ENCODE results near the gene RNU2-63P. TPM values are rescaled to one million over a fixed set of nuclear protein-coding genes. Genes with fewer than 3 reads are reported as not detected.
"Not testable (repeated sequence)": the region's sequence is repeated elsewhere in the genome, so short reads cannot be mapped to it uniquely, and the experiment has no call there.

Gene RNU2-63P
- not detected in 2 replicates for total RNA-seq

DNA sequence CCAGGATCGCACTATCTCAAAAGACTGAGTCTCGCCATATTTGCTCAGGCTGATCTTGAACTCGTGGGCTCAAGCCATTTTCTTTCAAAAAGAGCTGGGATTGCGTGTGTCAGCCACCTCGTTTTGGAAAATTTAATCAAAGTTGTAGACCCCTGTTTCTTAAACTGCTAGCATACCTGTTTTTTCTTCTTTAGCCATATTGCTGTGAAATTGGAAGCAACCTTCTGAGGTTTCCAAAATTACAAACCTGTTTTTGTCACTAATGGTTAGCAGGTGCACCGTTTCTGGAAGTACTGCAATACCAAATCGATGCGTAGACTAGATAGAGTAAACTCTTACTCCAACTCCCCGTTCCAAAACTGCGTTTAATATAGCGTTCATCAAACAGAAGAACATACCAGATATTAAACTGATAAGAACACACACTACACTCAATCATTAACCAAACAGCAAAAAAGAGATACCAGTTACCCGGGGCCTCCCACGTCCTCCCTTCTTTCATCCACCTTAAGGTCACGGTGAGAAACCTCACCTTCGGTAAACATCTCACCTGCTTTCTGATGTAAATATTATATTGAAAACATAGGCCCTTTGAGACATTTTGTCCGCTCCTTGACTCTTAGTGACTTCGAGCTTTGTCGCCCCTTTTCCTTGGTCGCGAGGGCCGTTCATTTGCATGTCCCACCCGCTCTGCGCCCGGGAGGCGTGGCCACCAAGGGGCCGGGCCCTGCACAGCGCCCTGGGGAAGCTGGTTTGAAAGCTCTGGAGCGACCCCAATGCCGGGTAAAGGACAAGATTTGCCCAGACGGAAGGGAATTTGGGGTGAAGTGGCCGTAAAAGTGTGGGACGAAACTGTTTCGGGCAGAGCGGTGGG is at the start of gene RNU2-63P:
Gene RNU2-63P, minus strand, starts transcription at position 462 of the 874 bp plus-strand sequence.
- peak; percentile 84 for DNase-seq (ENCODE audit: extremely low read depth, low read depth, low spot score)

DNA sequence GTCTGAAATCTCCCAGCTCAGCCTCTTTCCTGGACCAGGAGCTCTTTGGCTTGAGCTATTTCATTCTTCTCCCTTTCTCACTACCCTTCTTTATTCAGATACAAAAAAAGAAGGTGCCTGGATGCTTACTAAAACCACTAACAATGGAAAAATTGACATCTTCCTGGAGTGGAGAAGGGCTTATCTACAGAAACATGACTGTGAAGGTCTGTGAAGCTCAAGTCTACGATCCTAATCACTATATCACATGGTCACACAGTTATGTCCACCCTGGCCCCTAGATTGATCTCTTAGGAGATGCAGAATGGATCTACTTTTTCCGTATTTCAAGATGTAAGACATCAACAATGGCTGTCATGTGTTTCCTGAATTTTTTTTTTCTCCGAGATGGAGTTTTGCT is 44.9 kb upstream of the RNU2-63P start:
- no peak for DNase-seq (ENCODE audit: extremely low read depth, low read depth, low spot score)

DNA sequence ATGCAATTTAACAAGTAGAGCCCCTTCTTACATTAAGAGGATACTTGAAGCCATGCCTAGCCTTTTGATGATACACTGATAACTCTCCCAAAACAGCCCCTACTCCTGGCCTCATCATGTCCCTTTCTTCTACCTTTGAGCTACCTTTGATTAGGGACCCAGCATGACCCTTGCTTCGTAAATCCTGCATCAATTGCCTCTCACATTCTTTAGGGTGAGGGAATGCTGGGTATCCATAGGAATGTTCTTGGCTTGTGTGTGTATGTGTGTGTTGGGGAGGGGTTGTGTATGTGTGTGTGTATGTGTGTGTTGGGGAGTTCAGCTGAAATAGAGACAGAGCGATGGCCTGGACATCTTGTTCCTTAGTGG is 44.5 kb upstream of the RNU2-63P start:
- DNase-seq (ENCODE audit: extremely low read depth, low read depth, low spot score): no peak

DNA sequence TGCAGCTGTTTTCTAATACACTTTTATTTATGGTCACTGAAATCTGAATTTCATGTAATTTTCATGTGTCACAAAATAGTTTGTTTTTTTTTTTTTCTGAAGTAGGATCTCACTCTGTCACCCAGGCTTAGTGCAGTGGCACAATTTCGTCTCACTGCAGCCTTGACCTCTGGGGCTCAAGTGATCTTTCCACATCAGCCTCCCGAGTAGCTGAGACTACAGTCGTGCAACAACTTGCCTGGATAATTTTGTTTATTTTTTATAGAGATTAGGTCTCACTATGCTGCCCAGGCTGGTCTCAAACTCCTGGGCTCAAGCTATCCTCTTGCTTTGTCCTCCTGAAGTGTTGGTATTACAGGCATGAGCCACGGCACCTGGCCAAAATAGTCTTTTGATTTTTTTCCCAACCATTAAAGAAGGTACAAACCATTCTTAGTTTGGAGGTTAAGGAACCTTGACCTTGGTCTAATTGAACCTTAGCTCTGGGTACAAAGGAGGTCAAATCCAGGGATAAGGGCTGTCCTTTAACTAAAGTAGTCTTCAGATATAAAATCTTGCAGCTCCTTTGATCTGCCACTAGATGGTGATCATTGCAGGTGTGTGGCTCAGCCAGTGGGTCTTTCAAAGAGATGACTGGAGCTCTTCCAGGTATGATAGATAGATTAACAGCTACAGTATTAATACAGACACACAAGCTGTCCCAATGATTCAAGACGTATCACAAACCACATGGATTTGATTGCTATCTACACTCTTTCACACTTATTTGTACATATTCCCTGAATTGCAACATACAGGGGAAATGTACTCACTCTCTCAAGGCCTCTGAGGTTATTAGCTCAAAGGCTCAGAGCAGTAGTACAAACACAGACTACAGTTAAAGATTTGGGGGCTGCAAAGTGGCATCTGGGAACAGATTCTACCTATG is 43.9 kb upstream of the RNU2-63P start:
- no peak for DNase-seq (ENCODE audit: extremely low read depth, low read depth, low spot score)

DNA sequence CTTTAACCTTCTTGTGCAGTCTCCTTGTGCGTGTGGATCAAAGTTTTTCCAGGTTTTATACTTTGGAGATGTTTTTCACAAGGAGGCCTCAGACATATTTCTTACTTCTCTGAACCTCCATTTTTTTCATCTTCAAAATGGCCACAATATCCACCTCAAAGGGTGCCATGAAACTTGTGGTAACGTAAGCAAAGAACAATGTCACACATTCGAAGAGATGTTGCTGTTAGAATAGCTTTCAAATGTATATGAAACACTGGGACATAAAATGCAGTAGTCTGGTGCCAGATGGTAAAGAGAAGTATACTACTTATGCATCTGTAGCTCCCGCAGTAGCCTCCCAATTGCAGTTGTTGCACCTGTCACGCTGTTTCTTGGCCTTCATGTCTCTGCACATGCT is 41.8 kb upstream of the RNU2-63P start:
- DNase-seq (ENCODE audit: extremely low read depth, low read depth, low spot score): no peak

DNA sequence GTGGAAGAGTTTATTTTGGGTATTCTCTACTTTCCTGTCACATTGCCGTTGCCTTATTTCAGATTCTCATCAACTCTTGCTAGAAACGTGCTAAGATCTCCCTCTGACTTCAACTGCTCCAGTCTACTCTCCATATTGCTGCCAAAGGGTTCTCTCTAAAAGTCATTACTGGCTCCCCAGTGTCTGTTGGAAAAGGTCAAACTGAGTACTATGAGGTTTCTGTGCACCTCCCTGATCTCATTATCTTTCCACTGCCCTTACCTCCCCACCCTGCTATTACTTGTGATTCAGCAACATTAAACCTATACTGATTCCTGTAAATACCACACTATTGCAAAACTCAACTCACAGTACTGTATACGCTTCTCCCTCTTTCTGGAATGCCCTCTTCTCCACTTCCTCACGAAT is 41.1 kb upstream of the RNU2-63P start:
- DNase-seq (ENCODE audit: extremely low read depth, low read depth, low spot score): no peak

DNA sequence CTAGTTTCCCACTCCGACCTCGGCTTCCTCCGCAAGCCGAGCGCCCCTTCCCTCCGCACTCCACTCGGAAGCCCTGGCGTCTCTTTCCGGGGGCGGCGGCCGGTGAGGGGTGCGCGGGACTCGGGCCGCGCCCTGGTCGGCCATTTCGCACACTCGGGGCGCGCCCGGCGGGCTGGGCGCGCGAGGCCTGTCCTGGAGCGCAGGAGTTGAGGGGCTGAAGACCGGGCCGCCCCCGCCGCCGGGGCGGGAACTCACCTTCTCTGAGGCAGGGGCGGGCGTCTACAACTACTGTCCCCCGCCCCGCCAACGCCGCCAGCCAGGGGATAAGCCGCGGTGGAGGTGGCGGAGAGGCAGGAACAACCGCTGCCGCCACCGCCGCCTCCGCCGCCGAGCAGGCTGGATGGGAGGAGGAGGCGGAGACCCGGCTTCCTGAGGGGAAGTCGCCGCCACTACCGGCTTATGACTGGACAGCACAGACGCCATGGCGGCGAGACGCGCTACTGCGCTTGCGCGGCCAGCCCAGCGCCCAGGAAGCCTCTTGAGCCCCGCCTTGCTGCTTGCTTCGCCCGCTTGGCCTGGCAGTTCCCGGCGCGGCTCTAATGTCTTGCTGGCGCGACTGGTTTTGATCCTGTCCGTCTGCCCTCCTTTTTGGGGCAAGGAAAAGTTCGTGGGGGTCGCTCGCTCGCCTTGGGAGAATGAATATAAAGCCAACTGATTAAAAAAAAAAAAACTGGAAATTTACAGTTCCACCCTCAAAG is 39.2 kb upstream of the RNU2-63P start, which contains the start of gene KRCC1:
Gene KRCC1, minus strand, starts transcription at position 413 of the 758 bp plus-strand sequence. CDS start 27,220 bp downstream, outside the sequence.
- no peak for DNase-seq (ENCODE audit: extremely low read depth, low read depth, low spot score)

DNA sequence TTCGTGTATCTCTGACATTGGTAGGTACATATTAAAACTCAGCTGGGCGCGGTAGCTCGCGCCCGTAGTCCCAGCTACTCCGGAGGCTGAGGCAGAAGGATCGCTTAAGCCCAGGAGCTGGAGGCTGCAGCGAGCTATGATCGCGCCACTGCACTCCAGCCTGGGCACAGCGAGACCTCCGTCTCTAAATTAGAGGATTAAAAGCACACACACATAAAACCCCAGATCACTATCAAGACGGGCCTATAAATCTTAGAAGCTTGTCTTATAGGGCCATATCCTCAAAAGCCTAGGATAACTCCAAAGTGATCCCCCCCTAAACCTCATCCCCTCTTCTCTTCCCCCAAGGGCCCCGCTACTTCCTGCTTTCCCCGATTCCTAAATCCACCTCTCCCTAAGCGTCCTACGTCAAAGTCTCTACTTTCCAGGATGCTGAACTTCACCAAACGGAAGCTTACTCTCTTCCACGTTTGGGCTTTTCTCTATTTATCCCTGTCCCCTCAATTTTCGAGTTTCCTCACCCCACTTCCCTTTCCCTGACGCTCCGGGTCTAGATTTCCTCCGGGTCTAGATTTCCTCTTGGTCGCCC is 38.5 kb upstream of the RNU2-63P start:
- DNase-seq (ENCODE audit: extremely low read depth, low read depth, low spot score): no peak

DNA sequence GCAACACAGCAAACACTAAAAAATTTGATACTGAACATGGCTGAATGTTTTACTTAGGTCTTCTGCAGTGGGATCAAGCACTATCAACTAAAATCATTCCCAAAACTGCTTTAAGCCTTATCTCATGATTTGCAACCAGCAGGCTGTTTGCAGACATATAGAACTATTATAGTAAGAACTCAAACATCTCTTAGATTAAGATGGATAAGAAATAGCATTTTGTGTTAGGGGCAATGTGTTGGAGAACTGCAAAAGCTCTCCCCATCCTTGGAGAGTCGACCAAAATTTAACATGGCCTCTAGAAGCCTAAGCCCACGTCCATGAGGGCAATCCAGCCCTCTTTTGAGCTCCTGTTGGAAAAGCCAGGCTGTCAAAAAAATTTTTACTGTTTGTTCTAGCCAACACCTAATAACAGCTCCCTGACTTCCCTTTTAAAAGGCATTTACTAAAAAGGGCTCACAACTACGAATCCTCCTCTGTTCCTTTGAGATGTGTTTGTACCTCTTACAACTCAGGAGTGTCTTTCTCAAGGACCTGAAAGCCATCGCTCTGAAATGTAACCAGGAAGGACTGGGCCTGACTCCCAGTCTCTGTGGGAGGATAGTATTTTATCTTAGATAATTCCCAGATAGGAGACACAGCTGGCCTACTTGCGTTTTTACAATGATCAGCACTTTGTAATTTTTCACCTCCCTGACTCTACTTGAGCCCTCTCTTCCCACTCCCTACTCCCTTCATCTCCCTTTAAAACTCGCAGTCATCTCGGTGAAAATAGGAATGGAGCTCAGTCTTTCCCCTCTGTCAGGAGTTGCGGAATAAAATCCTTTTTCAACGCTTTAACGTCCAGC is 37.8 kb upstream of the RNU2-63P start:
- no peak for DNase-seq (ENCODE audit: extremely low read depth, low read depth, low spot score)

DNA sequence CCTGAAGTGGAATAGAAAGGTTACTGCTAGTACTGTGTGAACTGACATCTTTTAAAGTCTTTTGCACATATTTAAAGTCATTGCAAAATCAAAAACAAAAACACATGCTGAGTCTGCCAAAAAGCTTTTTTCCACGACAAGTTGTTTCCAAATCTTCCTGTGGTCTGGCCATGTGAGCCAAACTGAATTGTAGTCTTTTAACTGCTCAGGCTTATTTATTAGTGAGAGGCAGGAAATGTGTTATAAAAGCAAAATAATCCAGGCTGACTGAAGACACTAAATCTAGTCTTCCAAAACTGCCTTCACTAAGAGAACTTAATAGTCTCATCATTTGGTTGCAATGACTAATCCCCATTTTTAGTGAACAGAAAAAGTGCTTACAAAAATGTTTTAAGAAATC is 36.9 kb upstream of the RNU2-63P start:
- DNase-seq (ENCODE audit: extremely low read depth, low read depth, low spot score): no peak

DNA sequence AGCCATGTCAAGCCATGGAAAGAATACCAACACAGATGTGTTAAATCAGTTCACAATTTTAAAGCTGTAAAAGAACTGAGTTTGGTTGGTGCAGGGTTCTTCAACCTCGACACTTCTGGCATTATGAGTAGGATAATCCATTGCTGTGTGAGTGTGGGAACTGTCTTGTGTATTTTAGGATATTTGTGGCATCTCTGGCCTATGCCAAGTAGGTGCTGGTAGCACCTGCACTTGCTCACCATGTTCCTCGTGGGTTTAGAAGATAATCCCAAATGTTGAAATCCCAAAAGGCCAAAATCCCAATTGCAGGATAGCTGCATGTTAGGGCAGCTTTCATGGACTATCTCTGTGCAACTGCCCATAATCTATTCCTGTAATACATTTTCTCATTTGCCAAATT is 35.4 kb upstream of the RNU2-63P start:
- no peak for DNase-seq (ENCODE audit: extremely low read depth, low read depth, low spot score)

DNA sequence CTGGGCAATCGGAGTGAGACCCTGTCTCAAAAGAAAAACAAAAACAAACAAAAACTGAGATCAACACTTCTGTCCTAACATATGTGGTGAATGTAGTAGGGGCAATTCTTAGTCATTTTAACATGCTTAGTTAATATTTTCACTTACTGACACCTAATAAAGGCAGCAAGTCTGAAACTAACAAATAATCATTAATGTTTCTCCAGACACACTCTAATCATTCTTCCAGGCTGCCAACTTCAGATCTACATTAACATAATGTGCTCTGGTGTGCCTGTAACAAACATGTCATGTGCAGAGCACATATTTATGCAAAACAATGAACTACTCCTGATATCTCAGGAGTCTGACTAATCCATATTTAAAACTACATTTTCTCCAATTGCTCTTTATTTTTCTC is 33.3 kb upstream of the RNU2-63P start:
- no peak for DNase-seq (ENCODE audit: extremely low read depth, low read depth, low spot score)

DNA sequence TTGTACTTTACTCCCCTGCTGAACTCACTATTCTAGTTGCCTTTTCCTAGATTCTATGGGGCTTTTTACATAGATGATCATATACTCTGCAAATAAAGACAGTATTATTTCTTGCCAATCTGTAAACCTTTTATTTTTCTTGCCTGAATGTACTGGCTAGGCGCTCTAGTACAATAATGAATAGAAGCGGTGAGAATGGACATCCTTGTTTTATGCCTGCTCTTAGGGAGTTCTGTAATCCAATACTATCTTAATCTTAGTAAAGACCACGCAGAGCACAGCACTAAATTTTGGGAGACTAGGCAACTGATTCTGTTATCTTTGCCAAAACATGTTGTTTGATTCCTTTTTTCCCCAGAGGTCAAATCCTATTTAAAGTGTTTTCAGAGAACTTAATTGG is 32.2 kb upstream of the RNU2-63P start:
- no peak for DNase-seq (ENCODE audit: extremely low read depth, low read depth, low spot score)

DNA sequence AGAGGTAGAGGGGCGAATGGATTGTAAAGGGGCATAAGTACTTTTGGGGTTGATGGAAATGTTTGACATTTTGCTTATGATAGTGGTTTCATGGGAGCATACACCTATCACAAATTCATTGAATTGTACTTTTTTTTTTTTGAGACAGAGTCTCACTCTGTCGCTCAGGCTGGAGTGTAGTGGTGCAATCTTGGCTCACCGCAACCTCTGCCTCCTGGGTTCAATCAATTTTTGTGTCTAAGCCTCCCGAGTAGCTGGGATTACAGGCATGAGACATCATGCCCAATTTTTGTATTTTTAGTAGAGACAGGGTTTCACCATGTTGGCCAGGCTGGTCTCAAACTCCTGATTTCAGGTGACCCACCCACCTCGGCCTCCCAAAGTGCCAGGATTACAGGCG is 29.2 kb upstream of the RNU2-63P start:
- not testable (repeated sequence) for DNase-seq (ENCODE audit: extremely low read depth, low read depth, low spot score)

DNA sequence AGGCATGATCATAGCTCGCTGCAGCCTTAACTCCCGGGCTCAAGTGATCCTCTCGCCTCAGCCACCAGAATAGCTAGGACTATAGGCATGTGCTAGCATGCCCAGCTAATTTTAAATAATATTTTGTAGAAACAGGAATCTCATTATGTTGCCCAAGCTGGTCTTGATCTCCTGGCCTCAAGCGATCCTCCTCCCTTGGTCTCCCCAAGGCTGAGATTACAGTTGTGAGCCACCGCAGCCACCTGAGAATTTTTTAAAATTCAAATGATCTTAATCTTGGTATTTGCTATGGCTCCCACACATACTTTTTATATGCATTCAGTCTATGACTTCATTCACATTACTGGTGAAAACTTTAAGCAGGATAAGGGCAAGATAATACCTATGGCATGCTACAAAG is 26.1 kb upstream of the RNU2-63P start:
- DNase-seq (ENCODE audit: extremely low read depth, low read depth, low spot score): no peak

DNA sequence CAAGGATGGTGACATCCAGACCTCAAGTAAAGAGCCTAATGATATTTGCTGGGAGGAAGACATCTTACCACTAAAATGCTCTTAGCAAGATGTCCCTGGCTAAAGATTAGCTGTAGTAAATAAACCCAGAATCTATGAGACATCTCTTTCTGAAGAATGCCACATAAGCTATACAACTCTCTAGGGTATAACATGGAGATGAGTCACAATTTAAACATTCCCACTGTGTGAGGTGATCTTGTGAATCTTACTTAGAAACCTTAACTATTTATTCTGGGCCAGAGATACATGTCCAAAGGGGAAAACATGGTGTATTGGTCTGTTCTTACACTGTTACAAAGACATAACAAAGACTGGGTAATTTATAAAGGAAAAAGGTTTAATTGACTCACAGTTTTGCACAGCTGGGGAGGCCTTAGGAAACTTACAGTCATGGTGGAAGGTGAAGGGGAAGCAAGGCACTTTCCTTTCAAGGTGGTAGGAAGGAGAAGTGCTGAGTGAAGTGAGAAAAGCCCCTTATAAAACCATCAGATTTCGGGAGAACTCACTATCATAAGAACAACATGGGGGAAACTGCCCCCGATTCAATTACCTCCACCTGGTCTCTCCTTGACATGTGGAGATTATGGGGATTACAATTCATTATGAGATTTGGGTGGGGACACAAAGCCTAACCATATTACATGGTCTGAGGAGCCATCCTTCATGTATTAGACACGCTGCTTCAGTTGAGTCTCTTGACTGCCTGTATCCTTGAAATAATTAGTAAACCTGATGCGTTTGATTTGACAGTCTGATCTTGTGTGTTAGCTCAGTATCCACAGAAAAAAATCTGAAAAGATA is 22.1 kb upstream of the RNU2-63P start:
- DNase-seq (ENCODE audit: extremely low read depth, low read depth, low spot score): no peak

DNA sequence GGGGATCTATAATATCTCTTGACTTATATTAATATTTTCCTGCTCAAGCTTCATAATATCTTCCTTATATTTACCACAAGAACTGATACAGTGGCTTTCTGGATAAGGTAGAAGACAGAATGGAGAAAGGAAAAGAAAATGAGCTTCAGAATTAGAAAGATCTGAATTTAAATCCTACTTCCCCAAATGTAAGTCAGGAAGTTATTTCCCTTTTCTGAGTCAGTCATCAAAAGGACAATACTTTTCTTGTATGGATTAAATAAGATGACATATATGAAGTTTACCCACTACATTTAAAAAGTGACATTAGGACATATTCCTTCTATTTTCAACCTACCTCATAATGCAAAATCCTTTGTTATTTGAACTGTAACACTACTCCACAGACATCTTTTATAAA is 20.3 kb upstream of the RNU2-63P start:
- no peak for DNase-seq (ENCODE audit: extremely low read depth, low read depth, low spot score)

DNA sequence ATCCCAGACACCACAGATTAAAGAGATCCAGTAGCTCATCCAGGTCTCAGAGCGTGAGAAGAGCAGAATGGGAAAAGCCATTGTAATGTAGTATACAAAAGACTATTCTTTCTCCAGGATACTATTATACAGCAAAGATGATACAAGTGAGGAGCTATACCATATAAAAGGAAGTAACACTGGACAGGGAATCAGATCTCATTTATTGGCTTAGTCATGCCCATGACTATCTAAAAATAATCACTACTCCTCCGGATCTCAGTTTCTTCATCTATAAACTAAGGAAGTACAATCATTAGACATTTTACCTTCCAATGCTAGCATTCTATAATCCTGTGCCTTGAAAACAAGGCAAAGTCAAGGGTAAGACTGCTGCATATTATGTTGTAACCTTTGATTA is 19.8 kb upstream of the RNU2-63P start:
- no peak for DNase-seq (ENCODE audit: extremely low read depth, low read depth, low spot score)

All from glomerular endothelial cell (primary cell).